AG08395 (cell line): Measurements from ENCODE around the gene COL11A1.

ENCODE experiments used
- DNase-seq: peaks from one replicate; pipeline ENCODE4 v3.0.0; 2012; ENCODE audit warnings: mixed read lengths, low spot score

The COL11A1 gene

DNA sequence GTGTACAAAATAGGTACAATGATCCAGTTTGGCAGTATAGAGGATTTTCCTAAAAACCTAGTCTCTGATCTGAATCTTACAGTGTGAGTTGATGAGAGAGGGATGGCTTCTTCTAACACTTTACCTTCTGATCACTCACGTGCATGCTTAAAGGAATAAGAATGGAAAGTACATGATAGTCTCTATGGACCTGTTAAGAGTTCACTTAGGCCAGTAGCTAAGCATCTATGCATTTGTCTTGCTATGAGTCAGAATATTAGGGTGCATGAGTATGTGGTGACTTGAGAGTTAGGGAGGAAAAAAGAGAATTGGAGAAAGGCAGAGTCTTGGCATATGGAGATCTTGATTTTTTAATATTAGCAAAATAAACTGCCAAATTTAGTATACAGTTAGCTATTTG is 206.3 kb downstream of the COL11A1 start:
- DNase-seq: no peak

DNA sequence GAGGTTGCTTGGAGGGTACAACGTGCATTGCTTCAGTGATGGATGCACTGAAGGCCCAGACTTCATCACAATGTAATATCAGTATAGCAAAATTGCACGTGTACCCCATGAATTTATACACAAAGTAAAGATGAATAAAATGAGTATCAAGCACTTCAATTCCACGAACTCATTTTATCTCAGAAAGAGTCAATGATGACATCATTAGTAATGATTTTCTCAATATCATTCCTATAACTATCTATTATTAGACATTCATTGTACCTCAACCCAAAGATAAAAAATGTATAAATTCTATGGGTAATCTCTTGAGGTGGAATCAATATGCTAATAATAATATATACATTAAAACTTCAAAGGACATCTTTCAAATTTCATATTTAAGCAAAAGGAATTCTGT is 208.4 kb downstream of the COL11A1 start:
- DNase-seq: no peak

DNA sequence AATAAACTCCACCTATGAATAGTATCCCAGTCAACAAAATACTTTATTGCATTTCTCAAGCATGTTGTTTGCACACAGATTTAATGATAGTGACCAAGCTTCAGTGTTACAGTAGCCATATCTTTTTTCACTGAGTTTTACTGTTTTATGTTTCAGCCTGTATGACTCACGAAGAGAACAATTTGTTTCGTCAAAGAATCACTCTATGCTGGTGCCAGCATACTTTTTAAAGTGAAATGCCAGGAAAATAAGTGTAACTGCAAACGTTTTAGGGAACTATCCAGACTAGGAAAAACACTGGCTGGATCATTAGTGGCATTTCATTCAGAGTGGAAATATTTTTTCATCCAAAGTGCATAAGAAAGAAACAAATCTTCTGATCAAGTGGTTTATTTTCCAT is 210.8 kb downstream of the COL11A1 start:
- peak; percentile 60 for DNase-seq

DNA sequence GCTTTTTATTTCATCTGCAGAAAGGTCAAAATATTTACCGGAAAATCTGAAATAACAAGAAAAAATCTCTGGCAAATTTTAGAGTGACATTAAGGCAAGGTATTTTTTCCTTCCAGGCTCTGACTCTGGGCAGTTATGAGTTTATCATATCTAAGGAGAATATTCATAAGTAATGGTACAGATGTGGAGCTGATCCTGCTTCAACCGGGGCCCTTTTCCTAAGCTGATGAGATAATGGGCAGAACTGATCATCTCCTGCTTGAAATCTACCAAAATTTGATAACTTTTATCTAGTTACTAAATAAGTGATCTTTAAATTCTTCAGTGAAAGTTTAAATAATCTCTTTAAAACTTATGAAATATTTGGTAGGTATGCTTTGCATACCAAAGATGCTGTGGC is 211.6 kb downstream of the COL11A1 start:
- no peak for DNase-seq

DNA sequence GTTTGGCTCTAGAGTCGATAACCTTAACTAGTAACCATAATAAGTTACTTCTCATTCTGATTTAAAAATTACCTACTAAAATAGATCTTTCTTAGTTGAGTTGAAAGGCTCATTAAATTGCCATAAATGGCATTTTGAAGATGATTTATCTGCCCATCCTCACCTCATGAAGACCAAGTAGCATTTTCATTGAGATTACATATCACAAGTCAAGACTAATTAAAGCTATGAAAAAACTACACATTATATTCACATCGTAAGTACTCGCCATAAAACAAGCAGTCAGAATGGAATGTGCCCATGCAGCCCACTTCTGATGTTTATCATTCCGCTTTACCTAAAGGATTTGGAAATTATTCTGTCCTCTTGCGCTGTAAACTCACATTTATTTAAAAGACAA is 212.0 kb downstream of the COL11A1 start:
- DNase-seq: no peak

DNA sequence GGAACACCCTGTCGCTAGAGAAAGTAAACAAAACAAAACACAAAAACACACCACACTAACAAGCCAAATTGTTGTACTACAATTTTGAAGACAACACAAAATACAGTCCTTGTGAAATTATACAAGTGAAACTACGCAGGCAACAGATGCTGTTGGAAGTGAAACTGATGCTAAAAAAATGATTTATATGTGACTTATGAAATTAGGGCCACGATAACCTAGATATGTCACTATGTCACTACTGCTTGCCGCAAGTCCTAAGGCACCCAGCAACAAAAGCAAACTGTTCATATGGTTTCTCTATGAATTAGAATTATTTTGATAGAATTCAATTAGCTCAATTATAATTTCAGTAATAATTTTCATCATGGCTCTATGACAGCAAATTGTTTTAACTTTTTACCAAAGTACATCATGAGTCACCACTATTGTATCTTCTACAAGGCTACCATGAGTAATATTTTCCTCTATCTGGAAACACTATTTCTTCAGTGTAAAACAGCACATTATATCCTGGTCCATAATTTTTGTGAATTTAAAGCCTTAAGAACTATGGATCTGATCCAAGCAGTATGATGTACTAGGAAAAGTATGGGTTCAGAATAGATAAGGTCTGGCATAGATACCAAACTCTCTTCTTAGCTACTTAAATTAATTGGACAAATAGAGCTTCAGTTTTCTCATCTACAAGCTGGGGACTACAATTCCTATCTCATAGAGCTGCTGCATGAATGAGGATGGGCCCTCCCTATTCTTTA is 216.3 kb downstream of the COL11A1 start:
- peak; percentile 66 for DNase-seq

DNA sequence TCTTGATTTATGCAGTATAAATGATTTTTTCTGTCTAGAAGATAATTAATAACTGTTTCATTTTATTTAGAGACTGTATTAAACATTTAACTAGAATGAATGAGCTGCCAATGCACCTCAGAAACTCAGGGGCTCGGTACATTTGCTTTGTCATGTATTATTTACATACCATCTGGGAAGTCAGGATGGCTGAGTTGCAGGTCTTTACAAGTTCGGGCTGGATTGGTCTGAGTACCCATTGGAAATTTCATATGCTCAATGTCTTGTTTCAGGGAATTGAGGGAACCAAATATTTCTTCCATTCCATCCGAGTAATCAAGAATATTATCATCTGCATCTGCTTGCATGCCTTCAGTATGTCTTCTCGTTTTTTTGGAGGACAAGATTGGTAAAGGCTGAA is 221.7 kb downstream of the COL11A1 start:
- no peak for DNase-seq

DNA sequence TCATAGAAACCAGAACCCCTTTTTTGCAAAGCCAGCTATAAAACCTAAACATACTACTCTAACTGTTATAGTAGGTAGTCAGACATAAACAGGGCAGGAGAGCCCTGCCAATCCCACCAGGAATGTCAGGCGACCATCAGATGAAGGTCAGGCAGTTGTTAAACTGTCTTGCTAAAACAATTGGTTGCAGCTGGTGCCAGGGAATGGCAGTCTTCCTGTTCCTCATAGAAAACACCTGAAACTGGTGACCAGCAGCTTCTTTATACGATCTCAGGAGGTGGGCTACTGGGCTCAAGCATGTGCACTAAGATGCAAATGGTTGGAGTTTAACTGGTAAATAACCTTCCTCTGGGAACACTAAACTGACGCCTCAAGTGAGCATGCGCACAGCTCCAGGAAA is 224.1 kb downstream of the COL11A1 start:
- DNase-seq: no peak

DNA sequence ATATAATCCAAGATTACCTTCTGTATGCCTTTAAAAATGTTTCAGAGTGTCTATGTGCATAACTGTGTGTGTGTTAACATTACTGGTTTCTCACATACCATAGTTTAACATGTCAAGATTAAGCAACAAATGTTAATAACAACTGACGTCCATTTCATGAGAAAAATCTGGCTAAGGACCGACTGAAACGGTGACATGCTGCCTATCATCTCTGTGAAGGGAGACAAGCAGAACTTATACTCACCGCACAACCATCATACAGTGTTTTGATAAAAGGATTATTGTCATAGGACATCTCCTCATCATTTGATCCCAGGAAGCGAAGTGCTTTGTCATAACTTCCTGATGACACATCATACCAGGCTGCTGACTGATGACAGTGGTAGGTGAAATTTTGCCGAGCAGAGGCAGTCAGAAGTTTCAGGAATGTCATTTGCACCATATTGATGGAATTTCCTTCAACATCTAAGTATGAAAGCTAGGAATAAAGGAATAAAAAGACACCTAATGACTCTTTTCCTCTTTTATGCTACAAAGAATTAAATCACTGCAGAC is 228.8 kb downstream of the COL11A1 start:
- peak; percentile 74 for DNase-seq

DNA sequence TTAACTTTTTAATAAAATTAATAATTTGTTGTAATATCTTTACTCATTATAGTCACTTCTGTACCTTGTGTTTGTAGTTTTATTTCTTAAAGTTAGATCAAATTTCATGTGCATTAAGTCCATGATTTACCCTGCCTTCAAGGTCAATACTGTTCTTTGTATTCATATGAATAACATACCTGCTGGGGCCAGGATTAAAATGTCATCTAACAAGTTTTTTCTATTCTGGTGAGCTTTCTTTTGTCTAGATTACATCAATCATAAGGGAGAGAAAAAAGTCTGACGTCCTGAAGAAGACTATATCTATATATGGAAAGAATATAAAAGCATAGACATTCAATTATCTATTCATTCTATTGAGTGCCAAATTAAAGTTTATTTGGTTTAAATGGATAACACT is 232.6 kb downstream of the COL11A1 start:
- DNase-seq: no peak

DNA sequence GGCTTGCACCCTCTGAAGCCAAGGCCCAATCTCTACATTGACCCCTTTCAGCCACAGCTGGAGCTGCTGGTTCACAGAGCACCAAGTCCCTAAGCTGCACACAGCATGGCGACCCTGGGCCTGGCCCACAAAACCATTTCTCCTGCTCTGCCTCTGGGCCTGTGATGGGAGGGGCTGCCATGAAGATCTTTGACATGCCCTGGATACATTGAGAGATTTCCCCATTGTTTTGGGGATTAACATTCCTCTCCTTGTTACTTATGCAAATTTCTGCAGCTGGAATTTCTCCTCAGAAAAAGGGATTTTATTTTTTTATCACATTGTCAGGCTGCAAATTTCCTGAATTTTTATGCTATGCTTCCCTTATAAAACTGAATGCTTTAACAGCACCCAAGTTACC is 235.8 kb downstream of the COL11A1 start:
- DNase-seq: no peak

DNA sequence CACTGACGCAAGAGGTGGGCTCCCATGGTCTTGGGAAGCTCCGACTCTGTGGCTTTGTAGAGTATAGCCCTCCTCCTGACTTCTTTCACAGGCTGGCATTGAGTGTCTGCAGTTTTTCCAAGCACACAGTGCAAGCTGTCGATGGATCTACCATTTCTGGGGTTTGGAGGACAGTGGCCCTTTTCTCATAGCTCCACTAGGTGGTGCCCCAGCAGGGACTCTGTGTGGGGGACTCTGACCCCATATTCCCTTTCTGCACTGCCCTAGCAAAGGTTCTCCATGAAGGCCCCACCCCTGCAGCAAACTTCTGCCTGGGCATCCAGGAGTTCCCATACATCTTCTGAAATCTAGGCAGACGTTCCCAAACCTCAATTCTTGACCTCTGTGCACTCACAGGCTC is 236.2 kb downstream of the COL11A1 start:
- no peak for DNase-seq

DNA sequence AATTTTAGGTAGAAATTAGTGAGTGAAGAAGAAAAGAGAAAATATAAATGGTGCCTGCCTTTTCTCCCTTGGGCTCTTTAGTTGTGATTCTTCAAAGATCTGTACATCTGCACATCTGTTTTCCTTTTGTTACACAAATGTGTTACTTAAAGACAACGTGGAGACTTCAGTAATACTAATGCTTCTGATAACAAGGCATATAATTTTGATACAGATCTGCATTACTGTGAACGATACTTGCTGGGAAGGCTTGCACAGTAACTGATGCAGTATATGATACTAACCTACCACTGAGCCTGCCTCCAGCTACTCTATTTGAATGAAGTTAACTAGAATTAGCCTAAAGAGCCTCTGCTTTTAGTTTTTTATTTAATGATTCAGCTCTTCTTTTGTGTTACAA is 244.6 kb downstream of the COL11A1 start:
- no peak for DNase-seq

DNA sequence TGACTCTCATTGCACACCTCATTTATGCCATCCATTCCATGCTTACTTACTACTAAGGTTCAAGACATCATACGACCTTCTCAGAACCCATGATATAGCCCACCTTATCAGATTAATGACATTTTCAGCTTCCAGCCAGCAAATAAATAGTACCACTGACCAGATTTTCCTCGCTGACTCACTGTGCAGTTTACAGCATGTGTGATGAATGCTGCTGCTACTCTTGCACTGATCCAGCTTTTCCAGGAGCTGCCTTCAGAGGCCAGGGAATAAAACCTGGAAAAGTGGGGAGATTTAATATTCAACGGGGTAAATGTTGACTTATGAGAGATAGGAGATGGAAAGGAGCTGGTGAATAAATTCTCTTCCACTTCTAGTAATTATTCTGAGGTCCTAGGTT is 247.1 kb downstream of the COL11A1 start:
- peak; percentile 5 for DNase-seq

DNA sequence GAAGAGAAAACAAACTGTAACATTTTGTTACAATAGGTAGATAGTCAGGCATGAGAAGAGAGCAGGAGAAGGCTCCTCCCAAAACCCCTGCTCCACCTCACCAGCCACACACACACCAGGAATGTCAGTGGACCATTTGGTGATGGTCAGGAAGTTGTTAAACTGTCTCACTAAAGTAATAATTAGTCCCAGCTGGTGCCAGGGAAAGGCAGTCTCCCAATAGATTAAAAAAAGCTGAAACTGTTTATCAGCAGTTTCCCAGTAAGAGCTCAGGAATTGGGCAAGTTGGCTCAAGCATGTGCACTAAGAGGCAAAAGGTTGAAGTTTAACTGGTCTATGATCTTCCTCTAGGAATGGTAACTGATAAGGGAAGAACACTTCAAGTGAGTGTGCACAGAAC is 249.6 kb downstream of the COL11A1 start:
- DNase-seq: peak; percentile 69

DNA sequence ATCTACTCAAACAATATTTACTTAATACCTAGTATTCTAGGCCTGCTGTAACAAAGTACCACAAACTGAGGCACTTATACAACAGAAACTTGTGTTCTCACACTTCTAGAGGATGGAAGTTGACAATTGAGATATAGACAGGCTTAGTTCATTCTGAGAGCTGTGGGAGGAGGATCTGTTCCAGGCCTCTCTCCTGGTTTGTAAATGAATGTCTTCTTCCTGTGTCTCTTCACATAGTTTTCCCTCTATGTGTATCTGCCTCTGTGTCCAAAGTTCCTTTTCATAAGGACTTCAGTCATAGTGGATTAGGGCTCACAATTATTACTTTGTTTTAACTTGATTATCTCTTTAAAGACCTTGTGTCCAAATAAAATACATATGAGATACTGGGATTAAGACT is 251.1 kb downstream of the COL11A1 start:
- DNase-seq: no peak

DNA sequence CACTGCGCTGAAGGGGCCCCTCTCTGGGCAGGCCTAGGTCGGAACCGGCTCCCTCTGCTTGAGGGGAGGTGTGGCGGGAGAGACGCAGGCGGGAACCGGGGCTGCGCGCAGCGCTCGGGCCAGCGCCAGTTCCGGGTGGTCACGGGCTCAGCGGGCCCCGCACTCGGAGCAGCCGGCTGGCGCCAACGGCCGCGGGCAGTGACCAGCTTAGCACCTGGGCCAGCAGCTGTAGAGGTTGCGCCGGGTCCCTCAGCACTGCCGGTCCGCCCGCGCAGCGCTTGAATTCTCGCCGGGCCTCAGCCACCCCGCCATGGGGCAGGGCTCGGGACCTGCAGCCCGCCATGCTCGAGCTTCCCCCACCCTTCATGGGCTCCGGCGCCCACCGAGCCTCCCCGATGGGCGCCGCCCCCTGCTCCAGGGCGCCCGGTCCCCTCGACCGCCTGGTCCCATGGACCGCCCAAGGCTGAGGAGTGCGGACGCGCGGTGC is 254.6 kb downstream of the COL11A1 start:
- DNase-seq: no peak

DNA sequence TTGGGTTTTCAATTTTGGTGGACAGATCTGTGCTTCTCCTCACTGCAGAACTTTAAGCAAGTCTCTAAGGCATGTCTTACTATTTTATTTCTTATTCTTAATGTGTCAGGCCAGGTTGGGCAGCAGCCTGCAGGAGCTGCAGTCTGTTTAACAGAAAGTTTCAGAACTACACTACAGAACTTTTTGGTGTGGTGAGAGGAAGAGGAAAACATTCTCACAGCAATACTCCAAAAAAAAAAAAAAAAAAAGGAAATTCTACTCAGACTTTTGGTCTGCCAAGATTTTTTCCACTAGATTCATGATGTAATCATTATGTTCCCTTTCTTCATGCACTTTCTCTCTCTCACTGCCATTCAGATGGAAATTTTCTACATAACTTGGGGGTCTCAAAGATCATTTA is 255.2 kb downstream of the COL11A1 start:
- peak; percentile 18 for DNase-seq

DNA sequence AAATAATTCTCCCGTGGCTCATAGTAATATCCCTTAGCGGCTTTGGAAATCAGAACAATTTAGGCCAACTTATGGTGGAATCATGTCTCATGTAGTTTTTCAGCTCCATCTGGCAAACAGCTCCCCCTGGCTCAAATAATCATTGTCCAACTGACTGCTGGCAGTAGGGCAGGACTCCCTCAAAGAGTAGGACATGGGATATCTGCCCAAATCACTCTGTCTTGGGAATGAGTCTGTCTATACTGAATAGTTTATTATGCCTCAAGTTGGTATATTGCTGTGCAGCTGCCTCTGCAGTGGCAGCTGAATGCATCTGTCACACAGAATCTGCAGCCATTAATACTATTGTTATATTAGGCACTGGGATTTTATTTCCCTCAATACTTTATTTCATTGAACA is 255.7 kb downstream of the COL11A1 start:
- peak; percentile 22 for DNase-seq

DNA sequence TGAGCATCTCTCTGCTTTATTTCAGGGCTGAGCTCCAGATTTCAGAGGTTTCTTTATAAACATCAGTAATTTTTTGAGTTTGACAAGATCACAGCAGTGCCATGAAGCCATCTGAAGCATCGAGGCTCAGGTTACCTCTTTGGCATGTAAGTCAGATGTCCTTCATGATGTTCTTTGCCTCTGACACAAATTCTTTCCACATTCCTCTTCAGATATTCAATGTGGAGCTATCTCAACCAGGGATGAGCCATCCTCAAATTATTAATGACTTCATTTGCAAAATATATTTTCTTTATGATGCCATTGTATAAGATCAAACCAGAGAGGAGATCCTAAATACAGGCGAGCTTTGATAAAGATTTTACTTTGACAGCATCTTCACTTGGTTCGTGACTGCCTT is 256.7 kb downstream of the COL11A1 start:
- no peak for DNase-seq

DNA sequence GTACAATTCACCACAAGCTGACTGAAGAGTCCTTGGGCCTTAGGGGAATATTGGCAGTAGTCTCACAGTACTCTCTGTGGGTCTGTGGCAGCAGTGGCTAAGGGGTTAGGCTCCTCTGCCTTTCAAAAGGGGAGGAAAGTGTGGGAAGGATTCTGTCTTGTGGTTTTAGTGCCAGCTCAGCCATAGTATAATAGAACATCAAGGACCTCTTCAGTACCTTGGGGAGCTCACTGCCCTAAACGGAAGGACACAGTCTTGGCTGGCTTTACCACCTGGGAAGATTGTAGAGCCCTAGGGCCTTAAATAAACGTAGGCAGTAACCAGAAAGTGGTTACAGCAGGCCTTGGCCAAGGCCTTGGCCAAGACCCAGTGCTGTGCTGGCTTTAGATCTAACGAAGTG is 265.7 kb downstream of the COL11A1 start:
- DNase-seq: no peak

DNA sequence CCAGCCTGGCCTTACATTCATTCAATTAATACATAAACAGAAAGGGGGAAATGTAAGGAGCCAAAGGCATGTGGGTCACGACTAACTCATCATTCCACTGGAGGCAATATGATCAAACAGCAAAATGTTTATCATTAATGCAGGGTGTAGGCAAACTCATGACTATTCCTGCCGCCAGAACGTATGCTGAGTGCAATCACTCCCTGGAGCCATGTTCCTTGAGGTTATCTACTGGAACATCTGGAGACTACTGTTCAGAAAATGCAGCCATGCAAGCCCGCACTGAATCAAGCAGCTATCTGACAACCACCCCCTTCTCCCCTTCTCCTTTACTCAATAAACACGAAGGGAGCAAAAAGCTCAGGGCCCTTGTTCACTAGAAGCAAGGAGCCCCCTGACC is 267.6 kb downstream of the COL11A1 start:
- DNase-seq: no peak

DNA sequence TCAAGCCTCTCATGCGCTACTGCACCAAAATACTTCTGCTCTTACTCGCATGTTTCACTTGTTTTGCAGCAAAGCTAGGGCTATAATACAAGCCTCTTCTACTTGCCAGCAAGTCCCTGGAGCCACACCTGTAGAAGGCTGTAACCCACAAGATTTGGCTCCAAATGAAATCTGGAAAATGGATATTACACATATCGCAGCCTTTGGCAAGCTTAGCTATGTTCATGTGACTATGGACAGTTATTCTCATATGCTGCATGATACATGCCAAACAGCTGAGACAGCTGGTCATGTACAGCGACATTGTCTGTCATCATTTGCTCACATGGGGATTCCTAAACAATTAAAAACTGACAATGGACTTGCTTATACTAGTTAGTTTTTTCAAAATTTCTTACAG is 270.3 kb downstream of the COL11A1 start:
- no peak for DNase-seq

DNA sequence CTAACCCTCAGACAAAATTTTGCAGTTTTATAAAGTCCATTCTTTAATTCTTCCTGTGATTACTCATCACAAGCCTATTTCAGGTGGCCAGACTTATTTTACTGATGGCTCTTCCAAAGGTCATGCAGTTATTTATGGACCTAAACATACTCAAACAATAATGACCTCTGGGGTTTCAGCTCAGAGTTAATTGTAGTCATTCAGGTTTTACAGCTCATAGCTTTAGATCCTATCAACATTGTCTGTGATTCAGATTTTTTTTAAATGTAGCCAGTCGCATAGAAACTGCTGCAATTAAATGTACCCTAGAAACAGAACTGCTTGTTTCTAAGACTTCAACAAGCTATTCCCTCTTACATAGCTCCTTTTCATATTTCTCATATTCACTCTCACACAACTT is 270.8 kb downstream of the COL11A1 start:
- DNase-seq: no peak
